ENCODE data around the gene SPX. TPM values are rescaled to one million over a fixed set of nuclear protein-coding genes. Genes with fewer than 3 reads are reported as not detected.

SPX gene
- total RNA-seq, 1 donor from 2014 or later: 0.18 TPM

- peaks cover 11% of the 10 kb centered on the region for H3K4me1 Mint-ChIP-seq (ENCODE audit: unreplicated experiment)
- H3K4me3 Mint-ChIP-seq (ENCODE audit: unreplicated experiment): no peak overlapping the region
- no peak overlapping the region for H3K27ac Mint-ChIP-seq (ENCODE audit: unreplicated experiment)
Observed at GRCh38 chr12:21499765-21500164, 26.3 kb upstream of the SPX start.

GRCh38 chr12:21500786-21501257 lies 25.3 kb upstream of the SPX start:
- Mint-ChIP-seq H3K36me3 (ENCODE audit: low read depth, unreplicated experiment) (peaks cover 13% of the 10 kb centered on the region), H3K27ac (ENCODE audit: unreplicated experiment) (no peak overlapping the region), H3K4me1 (ENCODE audit: unreplicated experiment) (peaks cover 11% of the 10 kb centered on the region), H3K27me3 (ENCODE audit: unreplicated experiment) (no peaks in the 10 kb centered on the region), H3K4me3 (ENCODE audit: unreplicated experiment) (no peak overlapping the region), H3K9me3 (ENCODE audit: unreplicated experiment) (no peaks in the 10 kb centered on the region)
- TF ChIP-seq CTCF (IDR thresholded peaks at IDR 0.05; ENCODE audit: unreplicated experiment): no peak
- DNase-seq (ENCODE audit: low spot score): no peak

More at GRCh38 chr12:21499765-21500164, 26.3 kb upstream of the SPX start:
- Mint-ChIP-seq H3K27me3 (ENCODE audit: unreplicated experiment) (no peaks in the 10 kb centered on the region), H3K9me3 (ENCODE audit: unreplicated experiment) (no peaks in the 10 kb centered on the region), H3K36me3 (ENCODE audit: low read depth, unreplicated experiment) (peaks cover 20% of the 10 kb centered on the region)
- no peak for DNase-seq (ENCODE audit: low spot score)
- TF ChIP-seq CTCF (IDR thresholded peaks at IDR 0.05; ENCODE audit: unreplicated experiment): no peak

GRCh38 chr12:21501258-21502163 lies 24.6 kb upstream of the SPX start, which contains the start of the genes GOLT1B and RECQL:
TSS of gene GOLT1B (plus strand) at chr12:21501789. CDS start at chr12:21501924, 135 bp downstream.
TSS of gene RECQL (minus strand) at chr12:21501635. CDS start at chr12:21499570, 2,065 bp downstream.
- DNase-seq (ENCODE audit: low spot score): peak; percentile 83

GRCh38 chr12:21502164-21502496 lies 24.0 kb upstream of the SPX start:
- Mint-ChIP-seq H3K4me1 (ENCODE audit: unreplicated experiment) (peaks cover 11% of the 10 kb centered on the region), H3K36me3 (ENCODE audit: low read depth, unreplicated experiment) (peaks cover 5% of the 10 kb centered on the region), H3K27ac (ENCODE audit: unreplicated experiment) (no peak overlapping the region), H3K27me3 (ENCODE audit: unreplicated experiment) (no peaks in the 10 kb centered on the region), H3K9me3 (ENCODE audit: unreplicated experiment) (no peaks in the 10 kb centered on the region), H3K4me3 (ENCODE audit: unreplicated experiment) (no peak overlapping the region)
- no peak for TF ChIP-seq CTCF (IDR thresholded peaks at IDR 0.05; ENCODE audit: unreplicated experiment)
- DNase-seq (ENCODE audit: low spot score): no peak

More at GRCh38 chr12:21501258-21502163, 24.6 kb upstream of the SPX start, which contains the start of the genes GOLT1B and RECQL:
- no peak within 1 kb of the TSS for H3K4me3 Mint-ChIP-seq (ENCODE audit: unreplicated experiment)
- H3K27ac Mint-ChIP-seq (ENCODE audit: unreplicated experiment): no peak within 1 kb of the TSS
- TF ChIP-seq CTCF (IDR thresholded peaks at IDR 0.05; ENCODE audit: unreplicated experiment): no peak
- peaks cover 9% of the 10 kb centered on the region for H3K36me3 Mint-ChIP-seq (ENCODE audit: low read depth, unreplicated experiment)
- peaks cover 11% of the 10 kb centered on the region for H3K4me1 Mint-ChIP-seq (ENCODE audit: unreplicated experiment)
- no peaks in the 10 kb centered on the region for H3K27me3 Mint-ChIP-seq (ENCODE audit: unreplicated experiment)
- no peaks in the 10 kb centered on the region for H3K9me3 Mint-ChIP-seq (ENCODE audit: unreplicated experiment)

GRCh38 chr12:21502872-21503271 lies 23.2 kb upstream of the SPX start:
- no peaks in the 10 kb centered on the region for H3K36me3 Mint-ChIP-seq (ENCODE audit: low read depth, unreplicated experiment)
- H3K4me1 Mint-ChIP-seq (ENCODE audit: unreplicated experiment): peaks cover 11% of the 10 kb centered on the region
- DNase-seq (ENCODE audit: low spot score): no peak
- no peaks in the 10 kb centered on the region for H3K27me3 Mint-ChIP-seq (ENCODE audit: unreplicated experiment)
- TF ChIP-seq CTCF (IDR thresholded peaks at IDR 0.05; ENCODE audit: unreplicated experiment): no peak
- H3K9me3 Mint-ChIP-seq (ENCODE audit: unreplicated experiment): no peaks in the 10 kb centered on the region
- no peak overlapping the region for H3K4me3 Mint-ChIP-seq (ENCODE audit: unreplicated experiment)
- H3K27ac Mint-ChIP-seq (ENCODE audit: unreplicated experiment): no peak overlapping the region
